HCT116 (cell line): Measurements from ENCODE around the gene HCN4. TPM values are rescaled to one million over a fixed set of nuclear protein-coding genes. Genes with fewer than 3 reads are reported as not detected.

Source experiments
- ATAC-seq: fragments of 200-7000 bp; cut with Tn5 transposase; 2 replicates; pipeline ENCODE4 v1.9.1; 2020; ENCODE audit warnings: mild to moderate bottlenecking, moderate library complexity
- BruUV-seq: library from RNA; stranded (reverse); fragments of 400-500 nt; replicated peaks from 2 replicates; lab custom pipeline; 2021; lab: Mats Ljungman, UMichigan
- CTCF ChIA-PET: fragments of 300-600 bp; sonication (Branson Sonifier 250); formaldehyde crosslinking; loops from one replicate; lab custom pipeline; 2021; ENCODE audit warnings: antibody characterized with exemption; lab: Charles Lee
- POLR2A ChIA-PET: fragments of 300-600, 350-600 bp; sonication (Branson Sonifier 250); formaldehyde crosslinking; loops from one replicate; lab custom pipeline; 2021; ENCODE audit warnings: antibody characterized with exemption; lab: Charles Lee
- RAD21 ChIA-PET, 2 experiments: fragments of 300-600 bp; sonication (Branson Sonifier 250); formaldehyde crosslinking; loops; one replicate each; lab custom pipeline; 2023; ENCODE audit warnings: low total read pairs in 2 of 2; ENCODE audit not compliant: uncharacterized antibody in 2 of 2, unreplicated experiment in 2 of 2, low non-redundant PET in 1 of 2; lab: Charles Lee
- DNase-seq: peaks from one replicate; pipeline ENCODE4 v3.0.0-alpha.2; 2010; ENCODE audit warnings: low read depth, low spot score
- H2AFZ ChIP-seq: fragments of 200-600 bp; shearing (Covaris generic), sonication (generic); 2 replicates; pipeline ENCODE4 v1.6.1; 2017; ENCODE audit warnings: low read depth, mixed run types, mixed read lengths, antibody characterized with exemption, low read length; ENCODE audit not compliant: poor library complexity, severe bottlenecking
- H3K27ac ChIP-seq: 2 replicates; pipeline ENCODE4 v1.5.1; 2012; ENCODE audit warnings: low read depth, low read length
- H3K27me3 ChIP-seq: fragments of 200-600 bp; sonication (generic); 2 replicates; pipeline ENCODE4 v1.6.1; 2016; ENCODE audit warnings: mixed run types, low read length, mixed read lengths; ENCODE audit not compliant: insufficient read depth
- H3K36me3 ChIP-seq, 2 experiments: fragments of 200-500 bp in 1 of 2; fragments of 200-600 bp in 1 of 2; sonication (Bioruptor generic) in 1 of 2; sonication (generic) in 1 of 2; 2 replicates each; pipeline versions ENCODE4 v1.5.1 to v1.6.1; 2014 to 2016; ENCODE audit warnings: low read length in 2 of 2, inconsistent platforms in 1 of 2, mixed read lengths in 1 of 2, mixed run types in 1 of 2; ENCODE audit not compliant: insufficient read depth in 2 of 2, control insufficient read depth in 1 of 2
- H3K4me1 ChIP-seq, 2 experiments: fragments of 200-600 bp in 1 of 2; sonication (generic) in 1 of 2; 2 replicates each; pipeline versions ENCODE4 v1.5.1 to v1.6.1; 2012 to 2017; ENCODE audit warnings: low read length in 2 of 2, inconsistent platforms in 1 of 2, mild to moderate bottlenecking in 1 of 2, mixed read lengths in 1 of 2, mixed run types in 1 of 2, moderate library complexity in 1 of 2; ENCODE audit not compliant: insufficient read depth in 2 of 2, control insufficient read depth in 1 of 2
- H3K4me2 ChIP-seq: fragments of 200-600 bp; sonication (generic); 2 replicates; pipeline ENCODE4 v1.6.1; 2017; ENCODE audit warnings: mixed run types, low read length, mixed read lengths
- H3K4me3 ChIP-seq, 2 experiments: fragments of 200-600 bp in 1 of 2; sonication (generic) in 1 of 2; replicated peaks in 1 of 2; 2 replicates each; pipeline ENCODE4 v1.5.1; 2011 to 2016; ENCODE audit warnings: low read length in 2 of 2, control low read depth in 1 of 2, low read depth in 1 of 2, mild to moderate bottlenecking in 1 of 2, mixed read lengths in 1 of 2, mixed run types in 1 of 2
- H3K79me2 ChIP-seq: fragments of 200-600 bp; sonication (generic); 2 replicates; pipeline ENCODE4 v1.6.1; 2017; ENCODE audit warnings: mild to moderate bottlenecking, mixed run types, low read length, moderate library complexity, mixed read lengths; ENCODE audit not compliant: insufficient read depth
- H3K9ac ChIP-seq: fragments of 200-600 bp; sonication (generic); 2 replicates; pipeline ENCODE4 v1.6.1; 2016; ENCODE audit warnings: low read length, mixed read lengths
- H3K9me2 ChIP-seq: fragments of 200-600 bp; sonication (generic), shearing (Covaris generic); 2 replicates; pipeline ENCODE4 v1.6.1; 2017; ENCODE audit warnings: mixed run types, mild to moderate bottlenecking, moderate library complexity; ENCODE audit not compliant: insufficient read depth
- H3K9me3 ChIP-seq, 2 experiments: fragments of 200-500 bp in 1 of 2; fragments of 200-600 bp in 1 of 2; sonication (Bioruptor generic) in 1 of 2; sonication (generic) in 1 of 2; 2 replicates each; pipeline ENCODE4 v1.6.1; 2014 to 2017; ENCODE audit warnings: low read length in 2 of 2, mixed read lengths in 2 of 2, inconsistent platforms in 1 of 2, low read depth in 1 of 2, mild to moderate bottlenecking in 1 of 2, mixed run types in 1 of 2, moderate library complexity in 1 of 2; ENCODE audit not compliant: control insufficient read depth in 1 of 2, insufficient read depth in 1 of 2
- H4K20me1 ChIP-seq: fragments of 200-600 bp; sonication (generic), shearing (Covaris generic); 2 replicates; pipeline ENCODE4 v1.6.1; 2017; ENCODE audit warnings: mixed run types, mild to moderate bottlenecking, moderate library complexity; ENCODE audit not compliant: insufficient read depth
- CBX3 ChIP-seq: IDR thresholded peaks from 2 replicates; pipeline ENCODE4 v1.6.1; 2012; ENCODE audit warnings: low read depth
- CEBPB ChIP-seq: IDR thresholded peaks from 2 replicates; pipeline ENCODE4 v1.6.1; 2012; ENCODE audit warnings: low read depth
- EGR1 ChIP-seq: IDR thresholded peaks from 2 replicates; pipeline ENCODE4 v1.6.1; 2012; ENCODE audit warnings: low read depth
- ELF1 ChIP-seq: IDR thresholded peaks from 2 replicates; pipeline ENCODE4 v1.6.1; 2012; ENCODE audit warnings: low read depth, borderline replicate concordance
- EZH2 ChIP-seq: fragments of 200-600 bp; sonication (generic); IDR thresholded peaks from 2 replicates; pipeline ENCODE4 v1.6.1; 2017; ENCODE audit warnings: antibody characterized with exemption, mixed run types
- FOSL1 ChIP-seq: IDR thresholded peaks from 2 replicates; pipeline ENCODE4 v1.6.1; 2012; ENCODE audit warnings: low read depth
- JUND ChIP-seq: IDR thresholded peaks from 2 replicates; pipeline ENCODE4 v1.6.1; 2012
- POLR2AphosphoS5 ChIP-seq: IDR thresholded peaks from 2 replicates; pipeline ENCODE4 v1.6.1; 2011; ENCODE audit warnings: mild to moderate bottlenecking, low read depth, low read length, moderate library complexity
- RAD21 ChIP-seq: IDR thresholded peaks from 2 replicates; pipeline ENCODE4 v1.6.1; 2012; ENCODE audit warnings: low read depth, mild to moderate bottlenecking
- SIN3A ChIP-seq: IDR thresholded peaks from 2 replicates; pipeline ENCODE4 v1.6.1; 2012; ENCODE audit warnings: low read depth
- SP1 ChIP-seq: IDR thresholded peaks from 2 replicates; pipeline ENCODE4 v1.6.1; 2012; ENCODE audit warnings: low read depth
- TCF7L2 ChIP-seq: IDR thresholded peaks from 2 replicates; pipeline ENCODE4 v1.7.0; 2011; ENCODE audit warnings: borderline replicate concordance, inconsistent platforms; ENCODE audit not compliant: insufficient read depth, insufficient read length; ENCODE audit errors: extremely low read depth
- ZFX ChIP-seq: fragments of 450-650 bp; IDR thresholded peaks from 2 replicates; pipeline ENCODE4 v1.6.1; 2017
- ZNF274 ChIP-seq: fragments of 200-500 bp; sonication (Bioruptor generic); IDR thresholded peaks from 2 replicates; pipeline ENCODE4 v1.6.1; 2014; ENCODE audit warnings: mild to moderate bottlenecking, low read depth, low read length, inconsistent platforms
- intact Hi-C: fragments of 100-400 bp; cut with micrococcal nuclease; formaldehyde crosslinking; loops from 2 replicates; pipeline ENCODE4 v1.10.0; 2022
- total RNA-seq: library from RNA; stranded (reverse); gene quantifications from one replicate; pipeline ENCODE4 v1.2.1, GENCODE V29; 2021; ENCODE audit not compliant: unreplicated experiment
- TF ChIP-seq, protein P1 (sequence below): IDR thresholded peaks from 2 replicates; pipeline ENCODE4 v1.6.1; 2012; ENCODE audit warnings: low read depth
- TF ChIP-seq, protein P2 (sequence below): IDR thresholded peaks from 2 replicates; pipeline ENCODE4 v1.6.1; 2012

HCN4 gene
- total RNA-seq, 1 experiment from 2014 or later = 1.7 TPM

DNA sequence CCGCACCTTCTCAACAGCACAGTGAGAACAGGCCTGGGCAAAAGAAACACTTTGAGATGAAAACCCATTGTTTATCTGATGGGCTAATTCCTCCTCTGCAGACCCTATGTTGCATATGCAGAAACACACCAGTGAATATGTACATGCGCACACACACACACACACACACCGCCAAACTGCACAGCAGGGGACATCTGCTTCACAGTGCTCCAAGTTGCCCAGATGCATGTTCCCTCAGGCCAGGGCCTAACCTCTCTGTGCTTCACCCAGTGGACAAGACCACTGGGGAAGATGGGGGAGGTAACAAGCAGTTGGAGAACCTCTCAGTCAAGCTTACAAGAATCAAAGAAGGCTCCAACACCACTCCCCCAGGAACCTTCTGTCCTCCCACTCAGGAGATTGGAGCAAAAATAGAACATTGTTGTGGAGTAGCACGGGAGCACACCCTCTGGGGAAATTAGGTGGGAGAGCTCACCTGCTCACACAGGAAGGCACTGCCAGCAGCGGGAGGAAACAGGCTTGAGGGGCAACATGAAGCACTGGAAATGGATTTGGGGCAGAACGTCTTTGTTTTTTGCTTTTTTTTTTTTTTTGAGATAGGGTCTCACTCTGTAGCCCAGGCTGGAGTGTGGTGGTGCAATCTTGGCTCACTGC is 13.0 kb downstream of the HCN4 start:
- no peaks in the 10 kb centered on the region for H3K9me3 ChIP-seq
- intact Hi-C loops = no loop called here
- TF ChIP-seq ZFX = no peak
- TF ChIP-seq SP1 = no peak
- TF ChIP-seq JUND = no peak
- no peak for TF ChIP-seq EGR1
- TF ChIP-seq, protein P1, sequence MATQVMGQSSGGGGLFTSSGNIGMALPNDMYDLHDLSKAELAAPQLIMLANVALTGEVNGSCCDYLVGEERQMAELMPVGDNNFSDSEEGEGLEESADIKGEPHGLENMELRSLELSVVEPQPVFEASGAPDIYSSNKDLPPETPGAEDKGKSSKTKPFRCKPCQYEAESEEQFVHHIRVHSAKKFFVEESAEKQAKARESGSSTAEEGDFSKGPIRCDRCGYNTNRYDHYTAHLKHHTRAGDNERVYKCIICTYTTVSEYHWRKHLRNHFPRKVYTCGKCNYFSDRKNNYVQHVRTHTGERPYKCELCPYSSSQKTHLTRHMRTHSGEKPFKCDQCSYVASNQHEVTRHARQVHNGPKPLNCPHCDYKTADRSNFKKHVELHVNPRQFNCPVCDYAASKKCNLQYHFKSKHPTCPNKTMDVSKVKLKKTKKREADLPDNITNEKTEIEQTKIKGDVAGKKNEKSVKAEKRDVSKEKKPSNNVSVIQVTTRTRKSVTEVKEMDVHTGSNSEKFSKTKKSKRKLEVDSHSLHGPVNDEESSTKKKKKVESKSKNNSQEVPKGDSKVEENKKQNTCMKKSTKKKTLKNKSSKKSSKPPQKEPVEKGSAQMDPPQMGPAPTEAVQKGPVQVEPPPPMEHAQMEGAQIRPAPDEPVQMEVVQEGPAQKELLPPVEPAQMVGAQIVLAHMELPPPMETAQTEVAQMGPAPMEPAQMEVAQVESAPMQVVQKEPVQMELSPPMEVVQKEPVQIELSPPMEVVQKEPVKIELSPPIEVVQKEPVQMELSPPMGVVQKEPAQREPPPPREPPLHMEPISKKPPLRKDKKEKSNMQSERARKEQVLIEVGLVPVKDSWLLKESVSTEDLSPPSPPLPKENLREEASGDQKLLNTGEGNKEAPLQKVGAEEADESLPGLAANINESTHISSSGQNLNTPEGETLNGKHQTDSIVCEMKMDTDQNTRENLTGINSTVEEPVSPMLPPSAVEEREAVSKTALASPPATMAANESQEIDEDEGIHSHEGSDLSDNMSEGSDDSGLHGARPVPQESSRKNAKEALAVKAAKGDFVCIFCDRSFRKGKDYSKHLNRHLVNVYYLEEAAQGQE = no peak
- TF ChIP-seq ELF1 = no peak
- no peak for TF ChIP-seq ZNF274
- TF ChIP-seq SIN3A = no peak
- TF ChIP-seq, protein P2, sequence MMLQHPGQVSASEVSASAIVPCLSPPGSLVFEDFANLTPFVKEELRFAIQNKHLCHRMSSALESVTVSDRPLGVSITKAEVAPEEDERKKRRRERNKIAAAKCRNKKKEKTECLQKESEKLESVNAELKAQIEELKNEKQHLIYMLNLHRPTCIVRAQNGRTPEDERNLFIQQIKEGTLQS = no peak
- TF ChIP-seq CBX3 = no peak
- TF ChIP-seq FOSL1 = no peak
- TF ChIP-seq CEBPB = no peak
- TF ChIP-seq EZH2 = no peak
- TF ChIP-seq RAD21 = no peak
- no peak for TF ChIP-seq TCF7L2
- TF ChIP-seq POLR2AphosphoS5 = no peak
- BruUV-seq = no TSS peak
- no peak for DNase-seq
- no peak overlapping the region for H3K9ac ChIP-seq
- POLR2A ChIA-PET = no interaction called here
- ATAC-seq = no peak
- H2AFZ ChIP-seq = no peak overlapping the region
- no peak overlapping the region for H3K27ac ChIP-seq
- peaks cover 3 to 9% of the 10 kb centered on the region in 2 experiments; a peak in 3 of 4 replicates for H3K4me1 ChIP-seq
- CTCF ChIA-PET = no interaction called here
- peaks cover 13% of the 10 kb centered on the region; the same call in 1 of the 2 replicates for H3K27me3 ChIP-seq
- no peak overlapping the region for H3K4me2 ChIP-seq
- no peaks in the 10 kb centered on the region for H3K79me2 ChIP-seq
- RAD21 ChIA-PET = no interaction called here
- no peaks in the 10 kb centered on the region for H4K20me1 ChIP-seq
- no peaks in the 10 kb centered on the region for H3K9me2 ChIP-seq
- H3K36me3 ChIP-seq = no peaks in the 10 kb centered on the region
- H3K4me3 ChIP-seq = no peak overlapping the region
